ENCODE data around the gene RGS3. TPM values are rescaled to one million over a fixed set of nuclear protein-coding genes. Genes with fewer than 3 reads are reported as not detected.

Gene RGS3
- total RNA-seq, 2 donors from 2014 or later = 36.5 to 48.2 TPM

DNA sequence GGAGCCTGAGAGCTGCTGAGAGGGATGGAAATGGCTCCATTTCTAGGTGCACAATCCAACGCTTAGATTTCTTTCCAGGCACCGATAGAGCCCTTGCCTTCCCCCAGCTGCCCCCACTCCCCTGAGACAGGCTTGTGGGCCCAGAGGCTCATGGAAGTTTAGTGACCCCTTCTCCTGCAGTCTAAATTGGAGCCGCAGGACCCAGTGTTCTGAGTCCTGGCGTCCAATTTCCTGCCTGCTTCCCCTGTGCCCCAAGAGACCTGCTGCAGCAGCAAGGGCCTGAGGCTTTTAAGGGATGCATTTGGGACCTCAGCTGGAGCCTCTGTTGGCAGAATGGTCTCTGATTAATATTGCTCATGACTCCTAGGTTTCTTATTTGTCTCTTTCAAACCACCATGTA, 61.7 kb downstream of the RGS3 start:
- ATAC-seq (replicated peaks in 1 of 2) (no peak), DNase-seq (no peak)
- Mint-ChIP-seq H3K4me3 (peak overlapping the region in 1 of 2 donors; percentile 7), H3K9me3 (no peaks in the 10 kb centered on the region), H3K4me1 (ENCODE audit: low read depth) (peaks cover 62% of the 10 kb centered on the region), H3K36me3 (ENCODE audit: insufficient read depth in 2 of 2) (peaks cover 0 to 4% of the 10 kb centered on the region in 2 donors), H3K27ac (no peak overlapping the region), H3K27me3 (ENCODE audit: low read depth) (no peaks in the 10 kb centered on the region)

DNA sequence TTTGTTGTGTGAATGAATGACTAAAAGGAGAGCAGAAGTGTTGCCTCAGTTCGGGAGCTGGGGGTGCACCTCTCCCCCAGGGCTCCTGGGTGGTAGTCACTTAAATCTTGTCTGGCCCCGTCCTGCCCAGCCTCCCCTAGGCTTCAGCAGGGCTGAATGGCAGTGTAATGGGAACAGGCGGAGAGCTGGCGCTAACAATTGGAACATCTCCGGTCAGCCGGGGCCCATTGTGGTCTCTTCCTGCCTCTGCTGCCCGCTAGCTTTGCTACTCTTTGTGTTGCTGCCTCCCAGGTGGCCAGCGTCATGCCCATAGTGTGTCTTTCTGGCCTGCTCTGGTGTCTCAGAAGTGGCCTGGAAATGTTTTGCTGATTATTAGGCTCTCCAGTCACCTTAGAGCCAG, 62.3 kb downstream of the RGS3 start:
- Mint-ChIP-seq H3K27ac (no peak overlapping the region), H3K27me3 (ENCODE audit: low read depth) (no peaks in the 10 kb centered on the region), H3K4me1 (ENCODE audit: low read depth) (peaks cover 56% of the 10 kb centered on the region), H3K9me3 (no peaks in the 10 kb centered on the region), H3K4me3 (no peak overlapping the region), H3K36me3 (ENCODE audit: insufficient read depth in 2 of 2) (peaks cover 0 to 3% of the 10 kb centered on the region in 2 donors)
- ATAC-seq (replicated peaks in 1 of 2) (no peak), DNase-seq (no peak)

DNA sequence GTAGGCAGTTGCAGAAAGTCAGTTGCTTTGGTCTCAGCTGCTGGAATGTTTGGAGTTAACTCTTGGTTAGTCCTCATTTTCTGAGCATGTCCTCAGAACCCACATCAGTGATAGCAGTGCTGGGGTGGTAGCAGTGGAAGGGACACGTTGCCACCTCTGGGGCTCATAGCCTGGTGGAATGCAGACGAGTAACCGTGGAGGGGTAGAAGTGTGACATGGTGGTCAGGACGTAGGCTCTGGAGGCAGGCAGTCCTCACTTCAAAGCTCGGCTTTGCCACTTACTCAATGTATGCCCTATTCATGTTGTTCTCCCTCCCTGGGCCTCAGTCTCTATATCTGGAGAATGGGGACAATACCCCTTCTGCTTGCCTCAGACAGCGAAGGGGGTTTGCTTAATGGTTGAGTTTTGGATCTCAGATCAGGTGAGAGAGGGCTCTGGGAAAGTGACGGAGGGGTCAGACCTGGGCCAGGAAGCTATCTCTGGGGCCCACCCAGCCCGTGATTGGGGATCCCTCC, 62.8 kb downstream of the RGS3 start:
- Mint-ChIP-seq H3K36me3 (ENCODE audit: insufficient read depth in 2 of 2) (peaks cover 0 to 2% of the 10 kb centered on the region in 2 donors), H3K4me3 (no peak overlapping the region), H3K27me3 (ENCODE audit: low read depth) (no peaks in the 10 kb centered on the region), H3K4me1 (ENCODE audit: low read depth) (peaks cover 54% of the 10 kb centered on the region), H3K27ac (no peak overlapping the region), H3K9me3 (no peaks in the 10 kb centered on the region)
- no peak for ATAC-seq (replicated peaks in 1 of 2)
- DNase-seq = no peak

DNA sequence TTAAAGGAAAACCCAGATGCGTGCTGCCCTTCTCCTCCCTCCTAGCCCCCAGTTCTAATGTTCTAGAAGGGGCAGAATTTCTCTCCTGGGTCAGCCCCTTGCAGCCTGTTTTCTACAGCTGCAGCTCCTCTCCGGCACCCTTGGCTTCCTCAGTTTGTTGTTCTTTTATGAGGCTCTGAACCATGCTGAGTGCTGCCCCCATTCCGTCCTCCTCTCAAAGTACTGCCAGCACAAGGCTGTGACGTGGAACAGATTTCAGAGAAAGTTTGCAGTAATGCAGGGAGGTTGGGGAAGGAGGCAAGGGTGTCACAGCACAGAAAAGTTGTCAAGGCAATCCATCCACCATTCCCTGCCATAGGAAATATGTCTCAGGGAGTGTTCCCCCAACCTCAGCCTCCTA, 63.3 kb downstream of the RGS3 start:
- Mint-ChIP-seq H3K4me1 (ENCODE audit: low read depth) (peaks cover 48% of the 10 kb centered on the region), H3K27ac (no peak overlapping the region), H3K27me3 (ENCODE audit: low read depth) (no peaks in the 10 kb centered on the region), H3K36me3 (ENCODE audit: insufficient read depth in 2 of 2) (peaks cover 0 to 2% of the 10 kb centered on the region in 2 donors), H3K9me3 (no peaks in the 10 kb centered on the region), H3K4me3 (no peak overlapping the region)
- DNase-seq (no peak), ATAC-seq (replicated peaks in 1 of 2) (no peak)

DNA sequence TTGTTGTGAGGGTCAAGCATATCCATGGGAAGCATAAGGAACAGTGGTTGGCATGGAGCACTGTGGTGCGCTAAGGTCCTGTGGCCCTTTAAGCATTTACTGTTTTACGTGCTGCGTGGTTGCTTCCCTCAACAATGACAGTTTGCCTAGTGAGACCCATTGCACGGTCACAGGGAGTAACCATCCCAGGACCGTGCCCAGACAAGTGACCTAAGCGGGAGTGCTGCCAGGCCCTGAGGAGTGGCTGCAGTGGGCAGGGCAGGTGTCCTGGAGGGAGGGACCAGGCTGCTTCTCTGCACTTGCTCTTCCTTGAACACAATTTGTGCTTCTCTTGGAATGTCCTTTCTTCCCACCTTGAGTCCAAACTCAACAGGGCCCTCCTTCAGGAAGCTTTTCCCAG, 64.6 kb downstream of the RGS3 start:
- H3K36me3 Mint-ChIP-seq (ENCODE audit: insufficient read depth in 2 of 2) = peaks cover 0 to 2% of the 10 kb centered on the region in 2 donors
- no peak overlapping the region for H3K4me3 Mint-ChIP-seq
- ATAC-seq (replicated peaks in 1 of 2) = no peak
- DNase-seq = no peak
- H3K27me3 Mint-ChIP-seq (ENCODE audit: low read depth) = no peaks in the 10 kb centered on the region
- H3K27ac Mint-ChIP-seq = no peak overlapping the region
- H3K4me1 Mint-ChIP-seq (ENCODE audit: low read depth) = peaks cover 36% of the 10 kb centered on the region
- no peaks in the 10 kb centered on the region for H3K9me3 Mint-ChIP-seq

DNA sequence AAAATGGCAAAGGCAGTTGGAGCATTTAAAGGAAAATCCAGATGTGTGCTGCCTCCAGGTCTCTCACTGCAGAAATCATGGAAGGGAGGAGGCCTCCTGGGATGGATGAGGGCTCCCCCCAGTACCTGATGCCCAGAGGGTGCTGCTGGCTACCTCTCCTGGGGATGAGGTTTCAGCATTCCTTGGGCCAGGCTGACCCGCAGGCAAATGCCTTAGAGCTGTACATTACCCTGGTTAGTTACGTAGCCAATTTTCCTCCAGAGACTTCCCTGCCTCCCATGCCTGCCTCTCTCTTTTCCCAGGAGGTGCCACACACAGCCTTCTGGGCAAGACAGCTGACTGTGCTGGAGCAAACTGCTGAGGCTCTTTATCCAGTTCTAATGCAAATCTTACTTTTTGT, 65.3 kb downstream of the RGS3 start:
- DNase-seq (no peak), ATAC-seq (replicated peaks in 1 of 2) (no peak)
- Mint-ChIP-seq H3K4me3 (no peak overlapping the region), H3K36me3 (ENCODE audit: insufficient read depth in 2 of 2) (peaks cover 0 to 2% of the 10 kb centered on the region in 2 donors), H3K27me3 (ENCODE audit: low read depth) (no peaks in the 10 kb centered on the region), H3K27ac (no peak overlapping the region), H3K4me1 (ENCODE audit: low read depth) (peaks cover 28% of the 10 kb centered on the region), H3K9me3 (no peaks in the 10 kb centered on the region)

DNA sequence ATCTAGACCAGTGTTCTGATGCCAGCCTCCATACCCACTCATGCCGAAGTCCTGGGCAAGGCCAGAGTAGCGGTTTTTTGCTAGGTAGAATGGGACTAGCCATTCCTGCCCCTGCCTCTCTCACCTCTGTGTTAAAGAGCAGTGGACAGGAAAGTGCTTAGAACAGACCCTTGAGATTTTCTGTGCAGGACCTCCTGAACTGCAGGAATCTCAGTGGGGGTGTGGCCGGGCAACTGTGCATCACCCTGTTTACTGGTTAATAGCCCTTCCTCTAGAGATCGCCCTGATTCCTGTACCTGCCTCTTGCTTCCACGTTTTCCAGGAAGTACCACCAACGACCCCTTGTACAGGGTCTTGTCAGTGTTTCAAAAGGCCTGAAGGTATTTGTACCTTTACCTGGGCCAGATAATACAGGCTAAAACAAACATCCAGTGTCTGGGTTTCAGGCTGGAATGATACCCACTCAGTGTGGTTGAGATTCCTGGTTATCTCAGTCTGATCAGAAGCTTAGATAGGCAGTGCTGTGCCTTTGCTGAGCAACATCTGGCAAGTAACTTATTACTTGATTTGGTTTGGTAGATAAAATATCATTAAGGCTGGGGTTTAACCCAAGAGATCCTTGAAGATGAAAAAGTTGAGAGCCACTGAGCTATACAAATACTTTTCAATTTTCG, 65.9 kb downstream of the RGS3 start:
- Mint-ChIP-seq H3K36me3 (ENCODE audit: insufficient read depth in 2 of 2) (no peaks in the 10 kb centered on the region), H3K9me3 (no peaks in the 10 kb centered on the region), H3K27ac (no peak overlapping the region), H3K4me3 (no peak overlapping the region), H3K4me1 (ENCODE audit: low read depth) (peaks cover 22% of the 10 kb centered on the region), H3K27me3 (ENCODE audit: low read depth) (no peaks in the 10 kb centered on the region)
- DNase-seq (no peak), ATAC-seq (replicated peaks in 1 of 2) (no peak)

DNA sequence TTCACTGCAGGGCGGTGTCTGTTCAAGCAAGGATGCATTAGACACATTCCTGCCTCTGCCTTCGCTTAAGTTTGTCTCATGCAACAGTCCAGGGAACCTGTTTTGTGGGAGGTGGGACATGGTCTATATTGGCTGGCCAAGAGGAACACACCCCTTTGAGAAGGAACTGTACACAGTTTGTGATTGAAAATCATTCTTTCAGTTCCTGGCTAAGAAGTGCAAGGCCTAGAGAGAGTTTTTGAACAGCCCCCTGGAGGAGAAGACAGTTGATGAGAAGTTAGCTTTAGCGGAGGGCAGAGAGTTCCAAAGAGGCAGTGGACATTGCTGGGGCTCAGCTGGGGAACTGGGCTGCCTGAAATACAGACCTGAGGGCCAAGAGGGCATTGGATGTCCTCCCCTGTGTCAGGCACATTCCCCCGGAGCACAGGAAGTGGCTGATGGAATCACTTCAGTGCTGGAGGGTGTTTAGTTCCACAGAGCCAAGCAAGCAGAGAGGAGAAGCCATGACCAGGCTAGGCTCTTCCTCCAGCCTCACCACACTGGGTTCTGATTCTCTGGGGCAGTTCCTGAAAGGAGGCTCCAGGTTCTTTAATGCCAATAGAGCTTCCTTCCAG, 66.6 kb downstream of the RGS3 start:
- Mint-ChIP-seq H3K4me3 (no peak overlapping the region), H3K27ac (no peak overlapping the region), H3K9me3 (no peaks in the 10 kb centered on the region), H3K4me1 (ENCODE audit: low read depth) (peaks cover 17% of the 10 kb centered on the region), H3K36me3 (ENCODE audit: insufficient read depth in 2 of 2) (no peaks in the 10 kb centered on the region), H3K27me3 (ENCODE audit: low read depth) (no peaks in the 10 kb centered on the region)
- DNase-seq (no peak), ATAC-seq (replicated peaks in 1 of 2) (no peak)

DNA sequence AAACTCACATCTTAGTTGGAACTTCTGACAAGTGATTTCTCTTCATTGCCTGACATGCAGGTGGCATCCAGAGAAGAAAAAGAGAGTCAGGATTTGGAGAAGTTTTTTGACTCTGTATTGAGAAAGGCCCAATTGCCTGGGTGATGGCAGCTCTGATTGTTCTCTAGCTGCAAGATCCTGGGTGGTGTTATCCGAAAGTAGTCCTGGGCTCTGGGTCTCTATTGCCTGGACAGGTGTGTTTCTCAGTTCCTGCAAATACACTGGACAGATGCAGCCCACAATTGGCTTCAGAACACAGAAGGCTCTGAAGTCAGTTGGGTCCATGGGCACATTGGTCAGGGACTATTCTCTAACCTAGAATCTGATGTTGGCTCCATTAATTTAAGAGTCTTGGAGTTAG, 67.4 kb downstream of the RGS3 start:
- no peak for DNase-seq
- H3K27ac Mint-ChIP-seq = no peak overlapping the region
- ATAC-seq (replicated peaks in 1 of 2) = no peak
- peaks cover 12% of the 10 kb centered on the region for H3K4me1 Mint-ChIP-seq (ENCODE audit: low read depth)
- H3K4me3 Mint-ChIP-seq = no peak overlapping the region
- H3K27me3 Mint-ChIP-seq (ENCODE audit: low read depth) = no peaks in the 10 kb centered on the region
- H3K9me3 Mint-ChIP-seq = no peaks in the 10 kb centered on the region
- peaks cover 0 to under 1% of the 10 kb centered on the region in 2 donors for H3K36me3 Mint-ChIP-seq (ENCODE audit: insufficient read depth in 2 of 2)

DNA sequence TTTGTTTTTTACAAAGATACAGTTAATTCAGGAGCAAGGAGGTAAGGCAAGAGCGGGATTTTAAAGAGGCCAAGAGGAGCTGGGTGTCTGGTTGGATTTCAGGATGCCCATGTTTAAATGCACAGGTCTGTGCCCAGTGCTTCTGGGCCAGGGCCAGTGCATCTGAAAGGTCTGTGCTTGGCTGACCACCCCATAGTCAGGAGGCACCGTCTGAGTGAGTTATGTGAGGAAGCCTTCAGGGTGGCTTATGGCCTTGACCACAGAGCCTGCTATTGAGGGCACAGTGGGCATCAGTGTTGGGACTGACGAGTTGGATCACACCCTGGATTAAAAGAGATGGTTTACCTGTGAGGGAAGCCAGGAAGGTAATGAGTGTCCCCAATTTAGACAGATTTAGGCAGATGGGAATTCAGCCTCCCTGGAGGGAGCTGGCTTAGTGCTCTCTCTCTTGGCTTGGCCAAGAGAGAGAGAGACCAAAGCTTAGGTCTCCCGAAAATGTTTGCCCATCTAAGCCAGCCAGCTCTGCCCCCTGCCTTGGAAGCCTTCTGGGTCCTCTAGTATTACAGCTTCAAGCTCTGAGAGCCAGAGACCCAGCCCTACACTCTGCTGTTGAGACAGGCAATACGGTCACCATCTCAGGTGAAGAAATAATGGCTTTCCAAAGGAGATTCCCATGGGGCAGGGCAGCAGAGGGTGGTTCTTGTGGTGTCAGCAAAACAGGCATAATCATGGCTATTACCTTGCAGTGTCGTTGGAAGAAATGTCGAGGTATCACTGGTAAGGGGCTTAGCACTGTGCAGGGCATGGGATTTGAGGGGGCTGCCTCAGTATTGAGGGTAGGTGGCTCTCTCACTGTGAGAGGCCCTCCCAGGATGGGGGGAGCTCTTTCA, 68.6 kb downstream of the RGS3 start:
- no peak for ATAC-seq (replicated peaks in 1 of 2)
- H3K27ac Mint-ChIP-seq = no peak overlapping the region
- no peak for DNase-seq
- no peak overlapping the region for H3K4me3 Mint-ChIP-seq
- H3K9me3 Mint-ChIP-seq = no peaks in the 10 kb centered on the region
- peaks cover 0 to 6% of the 10 kb centered on the region in 2 donors for H3K36me3 Mint-ChIP-seq (ENCODE audit: insufficient read depth in 2 of 2)
- peaks cover 4% of the 10 kb centered on the region for H3K4me1 Mint-ChIP-seq (ENCODE audit: low read depth)
- no peaks in the 10 kb centered on the region for H3K27me3 Mint-ChIP-seq (ENCODE audit: low read depth)

DNA sequence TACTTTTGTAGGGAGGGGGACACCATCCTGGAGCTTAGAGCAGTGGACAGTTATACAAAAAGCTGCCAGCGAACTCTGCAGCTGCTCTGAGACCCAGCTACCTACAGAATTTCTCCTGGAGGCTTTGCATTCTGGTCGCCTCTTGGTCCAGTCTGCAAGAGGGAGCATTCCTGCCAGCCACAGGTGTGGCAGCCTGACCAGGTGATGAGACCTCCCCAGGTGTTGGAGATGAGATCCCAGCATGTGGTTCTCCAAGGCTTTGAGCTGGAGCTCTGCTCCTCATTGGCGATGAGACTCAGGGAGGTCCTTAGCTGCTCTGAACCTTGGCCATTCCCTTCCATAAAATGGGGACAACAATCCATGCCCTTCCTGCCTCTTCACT, 69.3 kb downstream of the RGS3 start:
- Mint-ChIP-seq H3K36me3 (ENCODE audit: insufficient read depth in 2 of 2) (peaks cover 0 to 6% of the 10 kb centered on the region in 2 donors), H3K4me3 (no peak overlapping the region), H3K27ac (no peak overlapping the region), H3K27me3 (ENCODE audit: low read depth) (no peaks in the 10 kb centered on the region), H3K4me1 (ENCODE audit: low read depth) (no peaks in the 10 kb centered on the region), H3K9me3 (no peaks in the 10 kb centered on the region)
- ATAC-seq (replicated peaks in 1 of 2) = no peak
- no peak for DNase-seq

DNA sequence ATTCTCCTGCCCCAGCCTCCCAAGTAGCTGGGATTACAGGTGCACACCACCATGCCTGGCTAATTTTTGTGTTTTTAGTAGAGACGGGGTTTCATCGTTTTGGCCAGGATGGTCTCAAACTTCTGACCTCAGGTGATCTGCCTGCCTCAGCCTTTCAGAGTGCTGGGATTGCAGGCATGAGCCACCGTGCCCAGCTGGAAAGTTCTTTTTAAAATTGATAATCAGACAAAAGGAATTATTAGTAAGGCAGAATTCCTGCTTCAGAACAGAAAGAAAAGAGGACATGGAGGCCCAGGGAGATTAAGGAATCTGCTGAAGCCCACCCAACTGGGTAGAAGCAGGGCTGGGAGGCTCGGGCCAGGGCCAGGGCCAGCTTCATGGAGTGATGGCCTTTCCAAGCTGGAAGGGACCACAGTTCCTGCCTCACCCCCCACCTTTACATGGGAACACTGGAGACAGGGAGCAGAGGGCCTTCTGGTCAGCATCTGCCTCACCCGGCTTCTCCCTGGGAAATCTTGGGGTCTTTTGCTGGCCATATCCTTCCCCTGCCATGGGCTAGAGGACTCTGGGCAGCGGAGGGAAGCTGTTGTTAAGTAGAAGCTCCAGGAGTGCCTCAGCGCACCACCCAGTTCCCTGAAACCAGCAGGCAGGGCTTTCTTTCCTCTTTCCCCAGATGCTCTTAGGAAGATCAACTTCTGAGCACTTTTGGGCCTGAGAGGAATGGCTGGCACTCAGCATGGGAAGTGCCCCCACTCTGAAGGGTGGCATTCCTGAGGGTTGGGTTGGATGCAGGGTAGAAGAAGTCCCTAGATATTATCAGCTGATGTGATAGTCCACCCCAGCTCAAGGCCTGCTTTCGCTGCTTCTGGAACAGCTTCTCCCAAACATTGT, 70.1 kb downstream of the RGS3 start:
- H3K36me3 Mint-ChIP-seq (ENCODE audit: insufficient read depth in 2 of 2) = peaks cover 0 to 6% of the 10 kb centered on the region in 2 donors
- no peak overlapping the region for H3K27ac Mint-ChIP-seq
- no peak for DNase-seq
- no peaks in the 10 kb centered on the region for H3K4me1 Mint-ChIP-seq (ENCODE audit: low read depth)
- no peaks in the 10 kb centered on the region for H3K9me3 Mint-ChIP-seq
- no peak for ATAC-seq (replicated peaks in 1 of 2)
- H3K4me3 Mint-ChIP-seq = no peak overlapping the region
- H3K27me3 Mint-ChIP-seq (ENCODE audit: low read depth) = no peaks in the 10 kb centered on the region

Data from activated T-cell treated with anti-CD3 and anti-CD28 coated beads, Interleukin-2, amount 50 U/mL, for 72 hours (primary cell).